ENCODE results near the gene TLL2.

GRCh38 chr10:96358851-96359540, 154.7 kb downstream of the TLL2 start, which contains the start of gene OPALIN:
- TF ChIP-seq EP300 (IDR thresholded peaks at IDR 0.05) (no peak), POLR2A (IDR thresholded peaks at IDR 0.05) (no peak), CTCF (IDR thresholded peaks at IDR 0.05) (no peak)

Data from tibial nerve (tissue), 4 donors.